ENCODE results near the gene ABL1.

Gene ABL1

GRCh38 chr9:130820135-130820738, 14.8 kb upstream of the ABL1 start:
- no peak for DNase-seq (ENCODE audit: low read depth)
- no peak for TF ChIP-seq CTCF (IDR thresholded peaks at IDR 0.05; ENCODE audit: low read depth, low read length, missing control alignments)
- no peak overlapping the region for H3K4me3 ChIP-seq (ENCODE audit: low read depth, low read length)

- TF ChIP-seq CTCF (IDR thresholded peaks at IDR 0.05; ENCODE audit: low read depth, low read length, missing control alignments): no peak
- H3K4me3 ChIP-seq (ENCODE audit: low read depth, low read length): no peak overlapping the region
- DNase-seq (ENCODE audit: low read depth): no peak
Measured at GRCh38 chr9:130823435-130823834, 11.6 kb upstream of the ABL1 start.

- no peak for DNase-seq (ENCODE audit: low read depth)
- no peak for TF ChIP-seq CTCF (IDR thresholded peaks at IDR 0.05; ENCODE audit: low read depth, low read length, missing control alignments)
- H3K4me3 ChIP-seq (ENCODE audit: low read depth, low read length): no peak overlapping the region
Measured at GRCh38 chr9:130824079-130824478, 11.0 kb upstream of the ABL1 start.

- H3K4me3 ChIP-seq (ENCODE audit: low read depth, low read length): no peak overlapping the region
- no peak for DNase-seq (ENCODE audit: low read depth)
- TF ChIP-seq CTCF (IDR thresholded peaks at IDR 0.05; ENCODE audit: low read depth, low read length, missing control alignments): no peak
Measured at GRCh38 chr9:130824643-130825350, 10.3 kb upstream of the ABL1 start.

- DNase-seq (ENCODE audit: low read depth): no peak
- no peak overlapping the region for H3K4me3 ChIP-seq (ENCODE audit: low read depth, low read length)
- no peak for TF ChIP-seq CTCF (IDR thresholded peaks at IDR 0.05; ENCODE audit: low read depth, low read length, missing control alignments)
Measured at GRCh38 chr9:130825351-130825651, 9.8 kb upstream of the ABL1 start.

GRCh38 chr9:130825809-130826208, 9.2 kb upstream of the ABL1 start:
- H3K4me3 ChIP-seq (ENCODE audit: low read depth, low read length): no peak overlapping the region
- no peak for TF ChIP-seq CTCF (IDR thresholded peaks at IDR 0.05; ENCODE audit: low read depth, low read length, missing control alignments)
- no peak for DNase-seq (ENCODE audit: low read depth)

- no peak for DNase-seq (ENCODE audit: low read depth)
- TF ChIP-seq CTCF (IDR thresholded peaks at IDR 0.05; ENCODE audit: low read depth, low read length, missing control alignments): no peak
- H3K4me3 ChIP-seq (ENCODE audit: low read depth, low read length): no peak overlapping the region
Measured at GRCh38 chr9:130829762-130830161, 5.3 kb upstream of the ABL1 start.

Data from GM12864 (cell line).